HepG2 (cell line): ENCODE measurements around the gene STRADB. TPM values are rescaled to one million over a fixed set of nuclear protein-coding genes. Genes with fewer than 3 reads are reported as not detected.

Experiments
- CEBPB ChIP-seq: IDR thresholded peaks from 2 replicates; pipeline ENCODE4 v1.6.1; 2011; ENCODE audit warnings: low read depth, low read length, improper control_type of control experiment, borderline replicate concordance
- GATAD2A ChIP-seq: IDR thresholded peaks from 2 replicates; pipeline ENCODE4 v1.6.1; 2016
- GLMP ChIP-seq: sonication (generic); formaldehyde crosslinking; IDR thresholded peaks from 2 replicates; pipeline ENCODE4 v1.9.0; 2021; ENCODE audit warnings: missing genetic modification reagents, mild to moderate bottlenecking, borderline replicate concordance
- HNRNPLL ChIP-seq: fragments of 200-400 bp; formaldehyde crosslinking; IDR thresholded peaks from 2 replicates; pipeline ENCODE4 v1.6.1; 2017; ENCODE audit warnings: mild to moderate bottlenecking, low read depth, low read length; ENCODE audit not compliant: poor library complexity, severe bottlenecking
- JARID2 ChIP-seq: sonication (generic); formaldehyde crosslinking; IDR thresholded peaks from 2 replicates; pipeline ENCODE4 v1.8.1; 2023; ENCODE audit warnings: missing genetic modification reagents, inconsistent platforms; ENCODE audit not compliant: insufficient replicate concordance
- MAZ ChIP-seq, 2 experiments: sonication (generic) in 1 of 2; formaldehyde crosslinking in 1 of 2; IDR thresholded peaks; 2 replicates each; pipeline versions ENCODE4 v1.5.0 to v1.6.1; 2012 to 2020; ENCODE audit warnings: low read depth in 2 of 2, mild to moderate bottlenecking in 2 of 2, borderline replicate concordance in 1 of 2, improper control_type of control experiment in 1 of 2, low read length in 1 of 2, missing genetic modification reagents in 1 of 2, moderate library complexity in 1 of 2
- NFYB ChIP-seq: sonication (generic); formaldehyde crosslinking; IDR thresholded peaks from 2 replicates; pipeline ENCODE4 v1.4.0; 2020; ENCODE audit warnings: missing genetic modification reagents
- PBX3 ChIP-seq: sonication (generic); formaldehyde crosslinking; IDR thresholded peaks from 2 replicates; pipeline ENCODE4 v1.8.1; 2023; ENCODE audit warnings: missing genetic modification reagents, inconsistent platforms, borderline replicate concordance
- POGK ChIP-seq: sonication (generic); formaldehyde crosslinking; conservative IDR thresholded peaks from 2 replicates; pipeline ENCODE4 v1.8.0; 2022; ENCODE audit warnings: mild to moderate bottlenecking, moderate library complexity, missing genetic modification reagents
- REXO4 ChIP-seq: sonication (generic); formaldehyde crosslinking; IDR thresholded peaks from 2 replicates; pipeline ENCODE4 v1.8.0; 2022; ENCODE audit warnings: missing genetic modification reagents, mild to moderate bottlenecking, borderline replicate concordance
- SMARCC2 ChIP-seq: fragments of 450-650 bp; IDR thresholded peaks from 2 replicates; pipeline ENCODE4 v1.6.1; 2017; ENCODE audit warnings: antibody characterized with exemption, mild to moderate bottlenecking
- SRSF1 ChIP-seq: fragments of 200-400 bp; formaldehyde crosslinking; optimal IDR thresholded peaks from 2 replicates; pipeline ENCODE3; 2017; ENCODE audit warnings: mild to moderate bottlenecking, low read depth, low read length, moderate library complexity
- TAF1 ChIP-seq: sonication (generic); formaldehyde crosslinking; IDR thresholded peaks from 2 replicates; pipeline ENCODE4 v1.4.0; 2020; ENCODE audit warnings: missing genetic modification reagents
- ZFY ChIP-seq: sonication (generic); formaldehyde crosslinking; IDR thresholded peaks from 2 replicates; pipeline ENCODE4 v1.4.0; 2020; ENCODE audit warnings: missing genetic modification reagents
- ZNF142 ChIP-seq: sonication (generic); formaldehyde crosslinking; IDR thresholded peaks from 2 replicates; pipeline ENCODE4 v1.4.0; 2020; ENCODE audit warnings: missing genetic modification reagents
- ZNF383 ChIP-seq: sonication (generic); formaldehyde crosslinking; IDR thresholded peaks from 2 replicates; pipeline ENCODE4 v1.4.0; 2020; ENCODE audit warnings: missing genetic modification reagents, mild to moderate bottlenecking, borderline replicate concordance
- ZNF615 ChIP-seq: sonication (generic); formaldehyde crosslinking; IDR thresholded peaks from 2 replicates; pipeline ENCODE4 v1.5.0; 2020; ENCODE audit warnings: mild to moderate bottlenecking, missing genetic modification reagents, borderline replicate concordance
- ZNF777 ChIP-seq: sonication (generic); formaldehyde crosslinking; IDR thresholded peaks from 2 replicates; pipeline ENCODE4 v1.4.0; 2020; ENCODE audit warnings: missing genetic modification reagents
- polyA plus RNA-seq, 8 experiments: library from polyadenylated mRNA; depleted of rRNA in 3 of 8; stranded (reverse) in 7 of 8; unstranded in 1 of 8; fragments of >200 nt; fragmentation: Illumina TruSeq in 4 of 8; extraction: Trizol in 4 of 8; gene quantifications; 2 replicates each; pipeline versions ENCODE4 v1.2.1 to v1.2.3, GENCODE V29; 2011 to 2016; ENCODE audit warnings: low read depth in 4 of 8, missing spikeins in 1 of 8, mixed read lengths in 1 of 8; ENCODE audit not compliant: insufficient read depth in 1 of 8
- total RNA-seq, 5 experiments: library from RNA; depleted of rRNA; stranded (reverse); fragments of >200 nt; fragmentation: Illumina TruSeq; extraction: Trizol; gene quantifications; 2 replicates each; pipeline ENCODE4 v1.2.3, GENCODE V29; 2016; ENCODE audit warnings: low read depth in 1 of 5

STRADB gene
- total and polyA plus RNA-seq, 2 of the 13 experiments (the other 11 are each of a cell fraction or from before 2014, with no cell fraction given), result 34.1 to 66.6 TPM

- TF ChIP-seq ZNF142 (CRISPR knock-in tag) (peak; percentile 57; the same call in 1 of the 2 replicates), POGK (CRISPR knock-in tag) (peak; percentile 97), ZNF383 (CRISPR knock-in tag) (no peak; the same call in 1 of the 2 replicates), SMARCC2 (no peak), HNRNPLL (peak; percentile 80), TAF1 (CRISPR knock-in tag) (peak; percentile 87), NFYB (peak; percentile 70), ZNF615 (no peak), ZFY (CRISPR knock-in tag) (peak; percentile 99), REXO4 (no peak; the same call in 1 of the 2 replicates), ZNF777 (CRISPR knock-in tag) (peak; percentile 65), JARID2 (CRISPR knock-in tag) (no peak), PBX3 (CRISPR knock-in tag) (no peak; the same call in 1 of the 2 replicates), GLMP (CRISPR knock-in tag) (no peak), CEBPB (0 out of 2 replicates have a peak, but pooled peaks have one; percentile 11), GATAD2A (CRISPR knock-in tag) (peak; percentile 74), MAZ (IDR thresholded peaks at IDR 0.05; ENCODE audit: borderline replicate concordance, low read depth, low read length) (peak; percentile 93), MAZ (CRISPR knock-in tag; IDR thresholded peaks at IDR 0.05; ENCODE audit: low read depth) (peak; percentile 96), SRSF1 (peak; percentile 40)
These were observed at the start of gene STRADB, which contains the start of gene TRAK2 (continued) for GRCh38 chr2:201451292-201452057.
